ENCODE data around the gene OR56B4.

GRCh38 chr11:6156628-6157359, 49.3 kb downstream of the OR56B4 start:
- TF ChIP-seq EZH2 (IDR thresholded peaks at IDR 0.05) (no peak), CTCF (IDR thresholded peaks at IDR 0.05) (no peak), EZH2phosphoT487 (IDR thresholded peaks at IDR 0.05) (no peak)
